Liver (tissue), 9 donors: ENCODE results near the gene SDSL. TPM values are rescaled to one million over a fixed set of nuclear protein-coding genes. Genes with fewer than 3 reads are reported as not detected.

Source experiments
- DNase-seq: peaks from one replicate; pipeline ENCODE4 v3.0.0-alpha.2; 2017; ENCODE audit warnings: low spot score
- H3K27ac ChIP-seq, 2 donors: one replicate each; pipeline ENCODE4 v1.7.0; 2013; ENCODE audit warnings: inconsistent platforms in 2 of 2, low read length in 2 of 2, control low read depth in 1 of 2, low read depth in 1 of 2, mild to moderate bottlenecking in 1 of 2
- H3K27me3 ChIP-seq, 4 donors: one replicate each; pipeline versions ENCODE4 v1.6.1 to v1.7.0; 2013; ENCODE audit warnings: low read length in 3 of 4, inconsistent platforms in 1 of 4, mild to moderate bottlenecking in 1 of 4, moderate library complexity in 1 of 4; ENCODE audit not compliant: control insufficient read depth in 4 of 4, insufficient read depth in 4 of 4
- H3K36me3 ChIP-seq, 4 donors: one replicate each; pipeline versions ENCODE4 v1.6.1 to v1.7.0; 2013; ENCODE audit warnings: low read length in 3 of 4, mild to moderate bottlenecking in 3 of 4, low read depth in 1 of 4, moderate library complexity in 1 of 4; ENCODE audit not compliant: control insufficient read depth in 4 of 4, insufficient read depth in 3 of 4
- H3K4me1 ChIP-seq, 4 donors: one replicate each; pipeline versions ENCODE4 v1.6.1 to v1.7.0; 2013; ENCODE audit warnings: low read length in 3 of 4, mild to moderate bottlenecking in 3 of 4, moderate library complexity in 1 of 4; ENCODE audit not compliant: control insufficient read depth in 4 of 4, insufficient read depth in 4 of 4
- H3K4me3 ChIP-seq, 3 donors: one replicate each; pipeline versions ENCODE4 v1.6.1 to v1.7.0; 2013; ENCODE audit warnings: low read length in 3 of 3, control low read depth in 1 of 3, low read depth in 1 of 3, mild to moderate bottlenecking in 1 of 3
- H3K9ac ChIP-seq, 2 donors: one replicate each; pipeline ENCODE4 v1.7.0; 2013; ENCODE audit warnings: low read length in 2 of 2, mild to moderate bottlenecking in 2 of 2, moderate library complexity in 2 of 2, control low read depth in 1 of 2, low read depth in 1 of 2
- H3K9me3 ChIP-seq, 4 donors: one replicate each; pipeline versions ENCODE4 v1.6.1 to v1.7.0; 2013; ENCODE audit warnings: low read length in 3 of 4; ENCODE audit not compliant: control insufficient read depth in 4 of 4
- ATF3 ChIP-seq: IDR thresholded peaks from 2 replicates; pipeline ENCODE4 v1.6.1; 2016; ENCODE audit warnings: antibody characterized with exemption
- CTCF ChIP-seq: fragments of 150-350 bp; IDR thresholded peaks from 2 replicates; pipeline ENCODE4 v1.5.1; 2017; ENCODE audit warnings: improper control_type of control experiment, low read depth, low read length; ENCODE audit not compliant: missing input control
- EGR1 ChIP-seq, 2 donors: IDR thresholded peaks; 2 replicates each; pipeline ENCODE4 v1.6.1; 2016 to 2018; ENCODE audit warnings: antibody characterized with exemption in 2 of 2, low read depth in 2 of 2
- FOXA1 ChIP-seq: IDR thresholded peaks from 2 replicates; pipeline ENCODE4 v1.6.1; 2016; ENCODE audit warnings: antibody characterized with exemption
- FOXA2 ChIP-seq: IDR thresholded peaks from 2 replicates; pipeline ENCODE4 v1.6.1; 2016; ENCODE audit warnings: antibody characterized with exemption
- GABPA ChIP-seq, 2 donors: IDR thresholded peaks in 1 of 2; conservative IDR thresholded peaks in 1 of 2; 2 replicates each; pipeline ENCODE4 v1.6.1; 2016; ENCODE audit warnings: antibody characterized with exemption in 2 of 2, mild to moderate bottlenecking in 1 of 2, moderate library complexity in 1 of 2
- HNF4A ChIP-seq, 2 donors: conservative IDR thresholded peaks; 2 replicates each; pipeline ENCODE4 v1.6.1; 2016; ENCODE audit warnings: antibody characterized with exemption in 2 of 2, mild to moderate bottlenecking in 2 of 2
- HNF4G ChIP-seq: IDR thresholded peaks from 2 replicates; pipeline ENCODE4 v1.6.1; 2016; ENCODE audit warnings: antibody characterized with exemption
- MAX ChIP-seq: IDR thresholded peaks from 2 replicates; pipeline ENCODE4 v1.6.1; 2016; ENCODE audit warnings: antibody characterized with exemption
- NR2F2 ChIP-seq: IDR thresholded peaks from 2 replicates; pipeline ENCODE4 v1.6.1; 2016; ENCODE audit warnings: antibody characterized with exemption
- RAD21 ChIP-seq, 2 donors: IDR thresholded peaks; 2 replicates each; pipeline ENCODE4 v1.6.1; 2016; ENCODE audit warnings: antibody characterized with exemption in 2 of 2, mild to moderate bottlenecking in 2 of 2
- REST ChIP-seq: IDR thresholded peaks from 2 replicates; pipeline ENCODE4 v1.6.1; 2016; ENCODE audit warnings: antibody characterized with exemption, mild to moderate bottlenecking
- RXRA ChIP-seq, 2 donors: IDR thresholded peaks; 2 replicates each; pipeline ENCODE4 v1.6.1; 2017 to 2018; ENCODE audit warnings: antibody characterized with exemption in 2 of 2, mild to moderate bottlenecking in 1 of 2
- SP1 ChIP-seq: IDR thresholded peaks from 2 replicates; pipeline ENCODE4 v1.6.1; 2018; ENCODE audit warnings: antibody characterized with exemption, mild to moderate bottlenecking
- TAF1 ChIP-seq: conservative IDR thresholded peaks from 2 replicates; pipeline ENCODE4 v1.6.1; 2016; ENCODE audit warnings: antibody characterized with exemption, mild to moderate bottlenecking
- YY1 ChIP-seq: IDR thresholded peaks from 2 replicates; pipeline ENCODE4 v1.6.1; 2016; ENCODE audit warnings: antibody characterized with exemption, mild to moderate bottlenecking
- WGBS: extraction: QIAGEN DNeasy Blood & Tissue Kit; methylation state at CpG from one replicate; pipeline ENCODE4 v1.1.7; 2013; 5-methylcytosine and 5-hydroxymethylcytosine counted together
- polyA plus RNA-seq, 2 donors: library from polyadenylated mRNA; stranded (reverse) in 1 of 2; unstranded in 1 of 2; fragments of 200-250 nt in 1 of 2; fragments of >200 nt in 1 of 2; fragmentation: Nextera tagmentation in 1 of 2; extraction: Ambion mirVana in 1 of 2; gene quantifications; one replicate each; pipeline versions ENCODE4 v1.2.1 to v1.2.3, GENCODE V29; 2013 to 2015
- total RNA-seq, 2 donors: library from RNA; depleted of rRNA; stranded (reverse); fragments of >200 nt; gene quantifications; one replicate each; pipeline ENCODE4 v1.2.3, GENCODE V29; 2014
- donor health status: healthy.
- donor health status: healthy.
- donor health status: healthy.
- donor health status: healthy.
- donor health status: healthy.

SDSL gene
- total and polyA plus RNA-seq, 4 donors = 22.4 to 93.1 (median 33.7) TPM

- Histone ChIP-seq H3K4me1 (peaks cover 0 to 2% (median 0%) of the 10 kb centered on the region in 4 donors), H3K4me3 (no peak overlapping the region), H3K9me3 (no peaks in the 10 kb centered on the region), H3K36me3 (peaks cover 0 to 35% (median 9%) of the 10 kb centered on the region in 4 donors), H3K9ac (no peak overlapping the region), H3K27ac (no peak overlapping the region), H3K27me3 (no peaks in the 10 kb centered on the region)
- TF ChIP-seq HNF4A (conservative IDR thresholded peaks at IDR 0.05) (no peak), TAF1 (no peak), RAD21 (IDR thresholded peaks at IDR 0.05) (no peak), CTCF (no peak), NR2F2 (no peak)
- WGBS = 93% methylated on average over 14 of the region's 14 CpGs
- DNase-seq = no peak
Observed at GRCh38 chr12:113388351-113388750, 33.8 kb upstream of the SDSL start.

- no peak overlapping the region for H3K4me3 ChIP-seq
- TF ChIP-seq NR2F2 (no peak), ATF3 (no peak), GABPA (IDR thresholded peaks at IDR 0.05 in 1 of 2, conservative IDR thresholded peaks at IDR 0.05 in 1 of 2) (no peak), FOXA2 (no peak), REST (no peak), HNF4G (no peak), YY1 (no peak), HNF4A (conservative IDR thresholded peaks at IDR 0.05) (no peak), RXRA (IDR thresholded peaks at IDR 0.05) (no peak), EGR1 (IDR thresholded peaks at IDR 0.05; ENCODE audit: low read depth in 2 of 2) (no peak), FOXA1 (no peak), MAX (no peak), TAF1 (no peak), CTCF (no peak), SP1 (no peak)
- H3K9me3 ChIP-seq = no peaks in the 10 kb centered on the region
- no peak for DNase-seq
- 95% methylated on average over 6 of the region's 6 CpGs for WGBS
- H3K27me3 ChIP-seq = no peaks in the 10 kb centered on the region
- H3K36me3 ChIP-seq = peaks cover 2 to 34% (median 12%) of the 10 kb centered on the region in 4 donors
- H3K27ac ChIP-seq = no peak overlapping the region
- H3K4me1 ChIP-seq = peaks cover 0 to 2% (median 0%) of the 10 kb centered on the region in 4 donors
- H3K9ac ChIP-seq = no peak overlapping the region
Observed at GRCh38 chr12:113390064-113391043, 31.8 kb upstream of the SDSL start.
